Measurements from ENCODE around the gene EXOC3L4. TPM values are rescaled to one million over a fixed set of nuclear protein-coding genes. Genes with fewer than 3 reads are reported as not detected.
A peak's percentile ranks its signal among the peaks of the same experiment; 100 is the strongest.

The EXOC3L4 gene
- polyA plus RNA-seq, 2 of the 4 experiments (the other 2 are of a cell fraction): 1.5 to 4.3 TPM

- no peak for DNase-seq (ENCODE audit: low read depth in 1 of 2, low spot score in 1 of 2)
- no peak overlapping the region for H3K27ac ChIP-seq
- no peak for FAIRE-seq
- ChIA-PET POLR2A (no interaction called here), CTCF (interaction anchor here (0.6 to 24.1 kb wide), 6 partner anchors 8 to 318 kb away, joined by 3 to 544 read pairs (median 10); partner anchors contain the start of gene TNFAIP2)
- no peak overlapping the region for H3K4me3 ChIP-seq
- no peak for ATAC-seq
- peaks cover 73% of the 10 kb centered on the region for H3K4me1 ChIP-seq
- 89% methylated on average over 23 of the region's 25 CpGs for WGBS (ENCODE audit: missing lambda C conversion rate)
- TF ChIP-seq SMC3 (IDR thresholded peaks at IDR 0.05): no peak
- peak in 1 of 2 experiments; percentile 13; a peak in 1 of 5 replicates for TF ChIP-seq JUN (IDR thresholded peaks at IDR 0.05)
- H3K4me2 ChIP-seq: no peak overlapping the region
- no peaks in the 10 kb centered on the region for H3K9me3 ChIP-seq
Observed at GRCh38 chr14:103133210-103134140, 39.0 kb downstream of the EXOC3L4 start.

GRCh38 chr14:103134405-103134804, 39.9 kb downstream of the EXOC3L4 start:
- Histone ChIP-seq H3K4me2 (no peak overlapping the region), H3K4me1 (peaks cover 68% of the 10 kb centered on the region), H3K4me3 (no peak overlapping the region), H3K27ac (no peak overlapping the region; a peak in 1 of 6 replicates), H3K9me3 (no peaks in the 10 kb centered on the region)
- WGBS (ENCODE audit: missing lambda C conversion rate): 50% methylated on average over 2 of the region's 2 CpGs
- ATAC-seq (no peak), FAIRE-seq (no peak), DNase-seq (ENCODE audit: low read depth in 1 of 2, low spot score in 1 of 2) (no peak)
- TF ChIP-seq HOXB5 (CRISPR knock-in tag; IDR thresholded peaks at IDR 0.05) (no peak), CBX2 (IDR thresholded peaks at IDR 0.05; ENCODE audit: borderline replicate concordance, low read depth) (no peak), ZSCAN20 (CRISPR knock-in tag; IDR thresholded peaks at IDR 0.05) (no peak), ATOH8 (CRISPR knock-in tag; IDR thresholded peaks at IDR 0.05; ENCODE audit: low read depth) (no peak), BCL3 (IDR thresholded peaks at IDR 0.05) (no peak), ZC3H11A (IDR thresholded peaks at IDR 0.05) (no peak), MAZ (IDR thresholded peaks at IDR 0.05; ENCODE audit: borderline replicate concordance, low read depth, low read length) (no peak)
- ChIA-PET CTCF (interaction anchor here (1.2 to 24.1 kb wide), 6 partner anchors 8 to 158 kb away, joined by 3 to 544 read pairs (median 30); partner anchors contain the start of gene TNFAIP2), POLR2A (no interaction called here)

GRCh38 chr14:103134919-103135318, 40.4 kb downstream of the EXOC3L4 start:
- 89% methylated on average over 14 of the region's 14 CpGs for WGBS (ENCODE audit: missing lambda C conversion rate)
- ChIA-PET CTCF (interaction anchor here (1.1 to 24.1 kb wide), 8 partner anchors 10 to 157 kb away, joined by 3 to 544 read pairs (median 12); partner anchors contain the start of gene TNFAIP2), POLR2A (interaction anchor here (1.4 kb wide), 1 partner anchor 30 kb away, joined by 7 read pairs; no protein-coding TSS in a partner anchor)
- FAIRE-seq (no peak), DNase-seq (ENCODE audit: low read depth in 1 of 2, low spot score in 1 of 2) (no peak), ATAC-seq (no peak)
- Histone ChIP-seq H3K4me1 (peaks cover 63% of the 10 kb centered on the region), H3K4me2 (no peak overlapping the region), H3K27ac (peak overlapping the region in 1 of 2 experiments; percentile 95; a peak in 2 of 6 replicates), H3K4me3 (no peak overlapping the region), H3K9me3 (no peaks in the 10 kb centered on the region)
- no peak for TF ChIP-seq POLR2A (IDR thresholded peaks at IDR 0.05; ENCODE audit: low read length)
- TF ChIP-seq FOSB (CRISPR knock-in tag; IDR thresholded peaks at IDR 0.05): no peak
- no peak for TF ChIP-seq EHF (CRISPR knock-in tag; IDR thresholded peaks at IDR 0.05)
- no peak for TF ChIP-seq CEBPB (IDR thresholded peaks at IDR 0.05)
- TF ChIP-seq CBX2 (IDR thresholded peaks at IDR 0.05; ENCODE audit: borderline replicate concordance, low read depth): no peak
- TF ChIP-seq NPAS2 (CRISPR knock-in tag; IDR thresholded peaks at IDR 0.05; ENCODE audit: borderline replicate concordance): no peak
